Measurements from ENCODE around the gene ZNF444. TPM values are rescaled to one million over a fixed set of nuclear protein-coding genes. Genes with fewer than 3 reads are reported as not detected.

Gene ZNF444
- total and polyA plus RNA-seq, 2 of the 4 experiments (the other 2 are of a cell fraction) = 2.5 to 20.3 TPM

GRCh38 chr19:56114778-56115110 is 26.3 kb upstream of the ZNF444 start:
- H3K23ac ChIP-seq (ENCODE audit: low read depth, low read length) = no peak overlapping the region
- 94% methylated on average over 2 of the region's 10 CpGs; no CpG with 5 or more reads in 1 of the 2 experiments for WGBS, 2 experiments (ENCODE audit: extremely low coverage in 2 of 2, insufficient read length in 1 of 2)
- H3K56ac ChIP-seq (ENCODE audit: extremely low read depth, insufficient read depth, low read length) = no peak overlapping the region
- no peak overlapping the region for H2AFZ ChIP-seq (replicated peaks; ENCODE audit: low read length, poor library complexity)
- no peak overlapping the region for H2BK20ac ChIP-seq (ENCODE audit: low read depth, low read length)
- intact Hi-C loops (cut with micrococcal nuclease) (no loop called here), in situ Hi-C loops (cut with MboI; ENCODE audit: low sequenced_read_pairs) (no loop called here), dilution Hi-C loops (cut with HindIII; ENCODE audit: low sequenced_read_pairs, unreplicated experiment) (no loop called here)
- H4K5ac ChIP-seq (ENCODE audit: low read depth, low read length) = no peak overlapping the region
- peaks cover 26% of the 10 kb centered on the region for H3K4me1 ChIP-seq (ENCODE audit: control insufficient read depth, insufficient read depth, low read length)
- H3K9me1 ChIP-seq (ENCODE audit: insufficient read depth, low read length) = peaks cover 20% of the 10 kb centered on the region
- H3K14ac ChIP-seq (replicated peaks; ENCODE audit: low read depth, low read length) = no peak overlapping the region
- ChIA-PET POLR2A (ENCODE audit: unreplicated experiment) (no interaction called here), CTCF (no interaction called here)
- H2BK120ac ChIP-seq (ENCODE audit: low read depth, low read length) = no peak overlapping the region
- H2BK15ac ChIP-seq (ENCODE audit: low read depth, low read length) = no peak overlapping the region
- ATAC-seq (ENCODE audit: low read depth) (no peak), DNase-seq (no peak)
- H3K9me3 ChIP-seq (ENCODE audit: control insufficient read depth, insufficient read depth, low read length) = no peaks in the 10 kb centered on the region
- no TSS peak for BruUV-seq (replicated peaks)
- H2BK5ac ChIP-seq (ENCODE audit: low read depth, low read length, poor library complexity, severe bottlenecking) = no peak overlapping the region
- no peak overlapping the region for H3K4me3 ChIP-seq (ENCODE audit: insufficient read depth, low read depth, low read length)
- H3K36me3 ChIP-seq (ENCODE audit: control insufficient read depth, insufficient read depth, low read length) = peaks cover 10% of the 10 kb centered on the region; the same call in 1 of the 2 replicates
- H4K20me1 ChIP-seq (ENCODE audit: insufficient read depth, low read length) = peaks cover 92% of the 10 kb centered on the region
- H3K4ac ChIP-seq (ENCODE audit: low read depth, low read length) = no peak overlapping the region
- H2AK9ac ChIP-seq (replicated peaks; ENCODE audit: low read depth, low read length, poor library complexity) = no peak overlapping the region
- H3K27me3 ChIP-seq (ENCODE audit: control insufficient read depth, insufficient read depth, low read length) = no peaks in the 10 kb centered on the region
- no peak overlapping the region for H4K8ac ChIP-seq (ENCODE audit: low read depth in 2 of 2, low read length in 2 of 2)
- no peak overlapping the region for H3K18ac ChIP-seq (ENCODE audit: low read depth, low read length)
- peaks cover 0 to 68% of the 10 kb centered on the region in 2 experiments; a peak in 3 of 4 replicates for H3K79me1 ChIP-seq (ENCODE audit: low read depth in 1 of 2, low read length in 2 of 2)
- no peak overlapping the region for H3K27ac ChIP-seq (ENCODE audit: insufficient read depth, low read length)
- H3K9ac ChIP-seq (ENCODE audit: low read depth, low read length) = no peak overlapping the region
- no peak overlapping the region for H4K91ac ChIP-seq (ENCODE audit: insufficient read depth, low read depth, low read length)
- H2AK5ac ChIP-seq (ENCODE audit: low read depth, low read length) = no peak overlapping the region
- H3K4me2 ChIP-seq (ENCODE audit: low read depth, low read length) = no peak overlapping the region
- TF ChIP-seq MXI1 (IDR thresholded peaks at IDR 0.05; ENCODE audit: borderline replicate concordance, low read depth, low read length) (no peak), CHD1 (IDR thresholded peaks at IDR 0.05; ENCODE audit: low read depth, low read length) (no peak), ELK1 (IDR thresholded peaks at IDR 0.05; ENCODE audit: borderline replicate concordance, low read depth, low read length) (no peak)
